B cell (primary cell): ENCODE measurements around the gene ATAT1. TPM values are rescaled to one million over a fixed set of nuclear protein-coding genes. Genes with fewer than 3 reads are reported as not detected.
A peak's percentile ranks its signal among the peaks of the same experiment; 100 is the strongest.

Experiments used
- ATAC-seq: fragments of 200-7000 bp; cut with Tn5 transposase; one replicate; pipeline ENCODE4 v1.10.0; 2021; ENCODE audit warnings: low read depth, mild to moderate bottlenecking, moderate number of reproducible peaks, moderate library complexity
- CTCF ChIA-PET: fragments of 350-600 bp; sonication (Branson Sonifier 250); formaldehyde crosslinking; loops from one replicate; lab custom pipeline; 2021; ENCODE audit warnings: antibody characterized with exemption, inconsistent platforms; lab: Charles Lee
- POLR2A ChIA-PET: fragments of 350-600 bp; sonication (Branson Sonifier 250); formaldehyde crosslinking; loops from one replicate; lab custom pipeline; 2021; ENCODE audit warnings: antibody characterized with exemption; lab: Charles Lee
- DNase-seq: peaks from one replicate; pipeline ENCODE4 v3.0.0; 2013
- H2AFZ ChIP-seq: 2 replicates; pipeline ENCODE4 v1.6.1; 2012; ENCODE audit warnings: mild to moderate bottlenecking, low read depth, low read length; ENCODE audit not compliant: insufficient read depth, poor library complexity, severe bottlenecking
- H3K27ac ChIP-seq, 2 donors: 1 replicate in 1 of 2; 2 replicates in 1 of 2; pipeline ENCODE4 v1.5.1; 2012 to 2013; ENCODE audit warnings: low read length in 2 of 2, mild to moderate bottlenecking in 2 of 2, moderate library complexity in 1 of 2
- H3K27me3 ChIP-seq, 4 experiments: fragments of 200-600 bp in 1 of 4; sonication (generic) in 1 of 4; replicated peaks in 1 of 4; 1 replicate in 2 of 4; 2 replicates in 2 of 4; pipeline versions ENCODE4 v1.6.1 to v1.7.0; 2013 to 2016; ENCODE audit warnings: low read length in 3 of 4, mild to moderate bottlenecking in 2 of 4, mixed read lengths in 1 of 4, moderate library complexity in 1 of 4; ENCODE audit not compliant: insufficient read depth in 4 of 4, control insufficient read depth in 3 of 4; ENCODE audit errors: control extremely low read depth in 1 of 4
- H3K36me3 ChIP-seq, 2 experiments: replicated peaks in 1 of 2; 1 replicate in 1 of 2; 2 replicates in 1 of 2; pipeline versions ENCODE4 v1.6.1 to v1.7.1; 2013; ENCODE audit warnings: low read length in 1 of 2; ENCODE audit not compliant: insufficient read depth in 2 of 2, control insufficient read depth in 1 of 2; ENCODE audit errors: control extremely low read depth in 1 of 2, extremely low read depth in 1 of 2
- H3K4me1 ChIP-seq, 2 donors: fragments of 200-600 bp in 1 of 2; sonication (generic) in 1 of 2; 1 replicate in 1 of 2; 2 replicates in 1 of 2; pipeline versions ENCODE4 v1.5.1 to v1.6.1; 2013 to 2017; ENCODE audit warnings: low read length in 2 of 2; ENCODE audit not compliant: control insufficient read depth in 2 of 2, insufficient read depth in 2 of 2
- H3K4me2 ChIP-seq: replicated peaks from 2 replicates; pipeline ENCODE3; 2012; ENCODE audit warnings: mild to moderate bottlenecking, low read depth, low read length; ENCODE audit not compliant: poor library complexity, severe bottlenecking
- H3K4me3 ChIP-seq, 5 experiments: fragments of 200-600 bp in 1 of 5; sonication (generic) in 1 of 5; 1 replicate in 3 of 5; 2 replicates in 2 of 5; pipeline versions ENCODE4 v1.5.1 to v1.7.0; 2011 to 2016; ENCODE audit warnings: low read length in 4 of 5, mild to moderate bottlenecking in 4 of 5, low read depth in 2 of 5, control low read depth in 1 of 5, moderate library complexity in 1 of 5; ENCODE audit not compliant: insufficient read depth in 1 of 5; ENCODE audit errors: control extremely low read depth in 1 of 5, extremely low read depth in 1 of 5
- H3K79me2 ChIP-seq: fragments of 200-600 bp; sonication (generic); one replicate; pipeline ENCODE4 v1.6.0; 2016; ENCODE audit warnings: low read length; ENCODE audit not compliant: control insufficient read depth, insufficient read depth
- H3K9ac ChIP-seq: fragments of 200-600 bp; sonication (generic); 2 replicates; pipeline ENCODE4 v1.6.1; 2017; ENCODE audit warnings: mild to moderate bottlenecking, low read length, moderate library complexity
- H3K9me3 ChIP-seq, 3 donors: one replicate each; pipeline versions ENCODE4 v1.6.1 to v1.7.1; 2013; ENCODE audit warnings: low read length in 2 of 3; ENCODE audit not compliant: control insufficient read depth in 2 of 3, insufficient read depth in 1 of 3; ENCODE audit errors: control extremely low read depth in 1 of 3
- H4K20me1 ChIP-seq: 2 replicates; pipeline ENCODE4 v1.6.0; 2012; ENCODE audit warnings: mild to moderate bottlenecking, low read length; ENCODE audit not compliant: insufficient read depth, control insufficient read depth, poor library complexity, severe bottlenecking
- H3K27ac Mint-ChIP-seq: one replicate; pipeline ENCODE4 v1.8.0; 2021; ENCODE audit warnings: mixed read lengths
- H3K27me3 Mint-ChIP-seq: one replicate; pipeline ENCODE4 v1.8.0; 2021; ENCODE audit warnings: mixed read lengths
- H3K4me1 Mint-ChIP-seq: one replicate; pipeline ENCODE4 v1.8.0; 2021; ENCODE audit warnings: mixed read lengths
- H3K4me3 Mint-ChIP-seq: one replicate; pipeline ENCODE4 v1.8.0; 2021; ENCODE audit warnings: mixed read lengths
- H3K9me3 Mint-ChIP-seq: one replicate; pipeline ENCODE4 v1.8.0; 2022; ENCODE audit warnings: mixed read lengths; ENCODE audit not compliant: insufficient read depth
- CTCF ChIP-seq: fragments of 200-600 bp; IDR thresholded peaks from one replicate; pipeline ENCODE4 v1.8.0; 2022; ENCODE audit warnings: antibody characterized with exemption, mild to moderate bottlenecking
- EZH2 ChIP-seq: IDR thresholded peaks from 2 replicates; pipeline ENCODE4 v1.6.1; 2012; ENCODE audit warnings: borderline replicate concordance, low read depth, mild to moderate bottlenecking, moderate library complexity, low read length; ENCODE audit not compliant: insufficient read depth, poor library complexity, severe bottlenecking
- WGBS: methylation state at CpG from one replicate; pipeline ENCODE4 v1.1.5; 2013; ENCODE audit warnings: missing lambda C conversion rate; ENCODE audit not compliant: insufficient coverage; 5-methylcytosine and 5-hydroxymethylcytosine counted together
- intact Hi-C: fragments of 100-400 bp; cut with micrococcal nuclease; formaldehyde crosslinking; loops from one replicate; pipeline ENCODE4 v1.10.0; 2022
- polyA plus RNA-seq: library from polyadenylated mRNA; depleted of rRNA; stranded (reverse); fragments of >200 nt; gene quantifications from 2 replicates; pipeline ENCODE4 v1.2.3, GENCODE V29; 2012
- total RNA-seq, 2 donors: library from RNA; stranded (reverse); fragments of 120-200 nt in 1 of 2; gene quantifications; 1 replicate in 1 of 2; 2 replicates in 1 of 2; pipeline versions ENCODE4 v1.2.3 to v1.2.4, GENCODE V29; 2013 to 2022

ATAT1 gene
- total and polyA plus RNA-seq, 2 donors (not counting 1 experiment from before 2014, with no cell fraction given) = 15.7 to 21.5 TPM

DNA sequence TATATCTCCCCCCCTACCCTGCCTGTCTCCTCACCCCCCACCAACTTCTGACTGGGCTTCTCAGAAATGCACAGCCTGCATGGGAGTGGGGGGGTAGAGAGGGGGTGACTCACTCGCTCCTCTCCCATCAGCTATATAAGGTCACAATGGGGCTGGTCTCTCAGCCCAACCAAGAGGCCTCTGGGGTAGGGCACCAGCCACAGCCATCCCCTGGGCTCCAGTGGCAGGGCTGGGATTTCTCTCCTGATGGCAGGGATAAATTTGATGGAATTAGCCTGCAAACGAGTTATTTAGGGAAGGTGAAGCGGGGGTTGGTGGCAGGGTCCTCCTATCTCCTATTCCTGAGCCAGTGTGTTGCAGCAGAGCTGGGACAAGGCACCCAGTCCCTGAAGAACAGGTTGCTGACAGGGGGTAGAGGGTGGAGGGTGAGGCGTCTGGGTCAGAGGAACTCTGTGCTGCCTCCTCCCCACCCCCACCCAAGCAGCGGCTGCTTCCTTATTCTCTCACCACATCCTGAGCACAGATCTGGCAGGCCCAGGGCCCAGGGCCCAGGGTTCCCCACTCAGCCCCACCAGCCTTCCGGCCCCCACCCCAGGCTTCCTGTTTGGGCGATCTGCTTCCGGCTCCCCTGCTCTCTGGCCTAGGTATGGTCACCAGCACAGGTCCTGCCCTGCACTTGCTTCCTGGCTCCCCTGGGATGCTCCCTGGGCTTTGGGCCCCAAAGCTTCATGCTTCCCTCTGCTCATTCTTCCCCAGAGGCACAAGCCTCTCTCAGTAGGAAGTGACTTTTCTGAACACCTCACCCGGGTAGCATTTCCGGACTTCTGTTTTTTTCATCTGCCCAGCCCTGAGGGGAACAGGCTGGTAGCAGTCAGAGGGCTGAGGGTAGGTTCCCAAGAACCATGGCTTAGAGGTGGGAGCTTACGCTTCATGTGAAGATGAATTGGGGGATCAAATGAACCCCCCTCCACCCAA lies 55.8 kb downstream of the ATAT1 start:
- WGBS = 1% methylated on average over 6 of the region's 11 CpGs
- intact Hi-C loops = loop anchor here (1.0 kb wide), 4 partner anchors 8 to 65 kb away; partner anchors contain the start of genes DHX16, MDC1, MRPS18B and NRM
- Histone ChIP-seq H3K4me2 (peak overlapping the region; percentile 100), H3K27me3 (no peaks in the 10 kb centered on the region), H2AFZ (peak overlapping the region; percentile 61), H3K27ac (peak overlapping the region; percentile 57 to 97), H3K36me3 (peaks cover 0 to 40% of the 10 kb centered on the region in 2 experiments), H3K9me3 (no peaks in the 10 kb centered on the region), H4K20me1 (peaks cover 86% of the 10 kb centered on the region), H3K4me3 (peak overlapping the region; percentile 91 to 100 (median 97)), H3K9ac (peak overlapping the region; percentile 98), H3K79me2 (peaks cover 94% of the 10 kb centered on the region), H3K4me1 (peaks cover 39 to 42% of the 10 kb centered on the region in 2 donors)
- Mint-ChIP-seq H3K4me3 (peak overlapping the region; percentile 97), H3K4me1 (peaks cover 60% of the 10 kb centered on the region), H3K27me3 (no peaks in the 10 kb centered on the region), H3K9me3 (no peaks in the 10 kb centered on the region), H3K27ac (peak overlapping the region; percentile 99)
- ATAC-seq = peak; percentile 58
- ChIA-PET POLR2A (interaction anchor here (0.6 to 8.7 kb wide), 6 partner anchors 10 to 844 kb away, joined by 3 to 216 read pairs (median 5); partner anchors contain the start of genes DHX16, MDC1, MRPS18B and PPP1R10), CTCF (interaction anchor here (0.6 to 19.8 kb wide), 8 partner anchors 8 to 199 kb away, joined by 3 to 963 read pairs (median 4); partner anchors contain the start of genes ATAT1, DHX16, MDC1 and NRM)
- TF ChIP-seq CTCF (no peak), EZH2 (no peak)
- peak; percentile 96 for DNase-seq
